IPS-18a (cell line): Measurements from ENCODE around the gene TTC27.
"Not testable (repeated sequence)": the region's sequence is repeated elsewhere in the genome, so short reads cannot be mapped to it uniquely, and the experiment has no call there.

Source experiments
- H3K27ac ChIP-seq: one replicate; pipeline ENCODE4 v1.5.1; 2013; ENCODE audit warnings: low read length
- H3K27me3 ChIP-seq: one replicate; pipeline ENCODE4 v1.6.1; 2013; ENCODE audit warnings: mild to moderate bottlenecking, low read length; ENCODE audit not compliant: control insufficient read depth, insufficient read depth
- H3K36me3 ChIP-seq: one replicate; pipeline ENCODE4 v1.6.1; 2013; ENCODE audit warnings: low read depth, low read length; ENCODE audit not compliant: control insufficient read depth
- H3K4me1 ChIP-seq: one replicate; pipeline ENCODE4 v1.6.1; 2013; ENCODE audit warnings: low read depth, low read length; ENCODE audit not compliant: control insufficient read depth
- H3K4me3 ChIP-seq: one replicate; pipeline ENCODE4 v1.5.1; 2013; ENCODE audit warnings: low read length
- H3K9ac ChIP-seq: one replicate; pipeline ENCODE4 v1.6.1; 2013; ENCODE audit warnings: mild to moderate bottlenecking, low read length, moderate library complexity
- H3K9me3 ChIP-seq: one replicate; pipeline ENCODE4 v1.6.1; 2013; ENCODE audit warnings: low read depth, low read length; ENCODE audit not compliant: control insufficient read depth

TTC27 gene

GRCh38 chr2:32844253-32844652 lies 216.4 kb downstream of the TTC27 start:
- no peaks in the 10 kb centered on the region for H3K27me3 ChIP-seq
- H3K4me1 ChIP-seq = no peaks in the 10 kb centered on the region
- no peak overlapping the region for H3K27ac ChIP-seq

GRCh38 chr2:32846274-32846673 lies 218.4 kb downstream of the TTC27 start:
- not testable (repeated sequence) for H3K4me1 ChIP-seq, H3K9ac ChIP-seq, H3K4me3 ChIP-seq, H3K9me3 ChIP-seq, H3K27me3 ChIP-seq, H3K36me3 ChIP-seq, H3K27ac ChIP-seq

More at GRCh38 chr2:32844253-32844652, 216.4 kb downstream of the TTC27 start:
- Histone ChIP-seq H3K36me3 (no peaks in the 10 kb centered on the region), H3K9me3 (no peaks in the 10 kb centered on the region), H3K9ac (no peak overlapping the region), H3K4me3 (no peak overlapping the region)

- Histone ChIP-seq H3K4me3 (no peak overlapping the region), H3K9ac (no peak overlapping the region), H3K36me3 (no peaks in the 10 kb centered on the region), H3K27ac (no peak overlapping the region), H3K9me3 (no peaks in the 10 kb centered on the region), H3K27me3 (no peaks in the 10 kb centered on the region), H3K4me1 (no peaks in the 10 kb centered on the region)
These were observed 219.9 kb downstream of the TTC27 start for GRCh38 chr2:32847734-32848133.

- H3K4me3 ChIP-seq = no peak overlapping the region
- H3K36me3 ChIP-seq = no peaks in the 10 kb centered on the region
- no peaks in the 10 kb centered on the region for H3K27me3 ChIP-seq
- H3K9me3 ChIP-seq = no peaks in the 10 kb centered on the region
- H3K9ac ChIP-seq = no peak overlapping the region
- H3K4me1 ChIP-seq = no peaks in the 10 kb centered on the region
- no peak overlapping the region for H3K27ac ChIP-seq
These were observed 221.8 kb downstream of the TTC27 start for GRCh38 chr2:32849456-32850194.

- Histone ChIP-seq H3K4me1 (peaks cover 3% of the 10 kb centered on the region), H3K4me3 (no peak overlapping the region), H3K9me3 (no peaks in the 10 kb centered on the region), H3K27ac (no peak overlapping the region), H3K9ac (no peak overlapping the region), H3K27me3 (no peaks in the 10 kb centered on the region), H3K36me3 (no peaks in the 10 kb centered on the region)
These were observed 224.1 kb downstream of the TTC27 start for GRCh38 chr2:32851777-32852439.

GRCh38 chr2:32852856-32853255 lies 225.0 kb downstream of the TTC27 start:
- Histone ChIP-seq H3K4me3 (no peak overlapping the region), H3K36me3 (no peaks in the 10 kb centered on the region), H3K27ac (no peak overlapping the region), H3K9ac (no peak overlapping the region), H3K4me1 (peaks cover 3% of the 10 kb centered on the region), H3K27me3 (no peaks in the 10 kb centered on the region), H3K9me3 (no peaks in the 10 kb centered on the region)

GRCh38 chr2:32856891-32857290 lies 229.0 kb downstream of the TTC27 start:
- H3K36me3 ChIP-seq = no peaks in the 10 kb centered on the region
- H3K4me3 ChIP-seq = no peak overlapping the region
- H3K27me3 ChIP-seq = no peaks in the 10 kb centered on the region
- no peak overlapping the region for H3K27ac ChIP-seq
- H3K9me3 ChIP-seq = no peaks in the 10 kb centered on the region
- H3K4me1 ChIP-seq = peaks cover 3% of the 10 kb centered on the region
- H3K9ac ChIP-seq = no peak overlapping the region

- H3K4me3 ChIP-seq = no peak overlapping the region
- H3K27me3 ChIP-seq = no peaks in the 10 kb centered on the region
- no peak overlapping the region for H3K27ac ChIP-seq
- no peaks in the 10 kb centered on the region for H3K9me3 ChIP-seq
- peaks cover 3% of the 10 kb centered on the region for H3K4me1 ChIP-seq
- no peaks in the 10 kb centered on the region for H3K36me3 ChIP-seq
- H3K9ac ChIP-seq = no peak overlapping the region
These were observed 230.9 kb downstream of the TTC27 start for GRCh38 chr2:32858713-32859112.

- Histone ChIP-seq H3K9me3 (no peaks in the 10 kb centered on the region), H3K4me1 (peaks cover 3% of the 10 kb centered on the region), H3K9ac (no peak overlapping the region), H3K27me3 (no peaks in the 10 kb centered on the region), H3K36me3 (no peaks in the 10 kb centered on the region), H3K27ac (no peak overlapping the region), H3K4me3 (no peak overlapping the region)
These were observed 232.5 kb downstream of the TTC27 start for GRCh38 chr2:32860385-32860784.

- Histone ChIP-seq H3K4me3 (no peak overlapping the region), H3K9me3 (no peaks in the 10 kb centered on the region), H3K9ac (no peak overlapping the region), H3K27ac (no peak overlapping the region), H3K36me3 (no peaks in the 10 kb centered on the region), H3K4me1 (no peaks in the 10 kb centered on the region), H3K27me3 (no peaks in the 10 kb centered on the region)
These were observed 234.6 kb downstream of the TTC27 start for GRCh38 chr2:32862269-32863055.

GRCh38 chr2:32863326-32863725 lies 235.5 kb downstream of the TTC27 start:
- no peaks in the 10 kb centered on the region for H3K9me3 ChIP-seq
- no peak overlapping the region for H3K27ac ChIP-seq
- no peaks in the 10 kb centered on the region for H3K4me1 ChIP-seq
- H3K27me3 ChIP-seq = no peaks in the 10 kb centered on the region
- no peak overlapping the region for H3K9ac ChIP-seq
- H3K4me3 ChIP-seq = no peak overlapping the region
- no peaks in the 10 kb centered on the region for H3K36me3 ChIP-seq
